ENCODE results near the gene ITPKA. TPM values are rescaled to one million over a fixed set of nuclear protein-coding genes. Genes with fewer than 3 reads are reported as not detected.

ITPKA gene
- polyA plus RNA-seq, 1 donor (not counting 4 experiments of a cell fraction or from before 2014, with no cell fraction given) = 0.12 TPM

DNA sequence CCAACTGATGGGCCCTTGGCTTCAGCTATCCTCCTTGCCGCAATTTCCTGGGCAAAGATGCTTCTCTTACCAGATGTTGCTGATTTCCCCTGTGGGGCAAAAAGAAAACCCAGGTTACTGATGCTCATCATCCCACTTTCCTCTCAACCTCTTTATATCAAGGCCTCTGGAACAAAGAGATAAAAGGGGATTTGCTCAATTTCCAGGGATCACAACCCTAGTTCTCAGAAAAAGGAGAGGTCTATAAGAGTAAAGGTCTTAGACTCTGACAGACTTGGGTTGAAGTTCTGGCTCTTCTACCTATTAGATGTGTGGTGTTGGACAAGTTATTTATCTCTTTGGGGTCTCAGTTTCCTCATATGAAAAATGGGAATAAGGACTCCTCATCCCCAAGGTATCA, 41.9 kb downstream of the ITPKA start:
- Histone ChIP-seq H3K79me2 (ENCODE audit: control insufficient read depth, insufficient read depth, low read length) (peaks cover under 1% of the 10 kb centered on the region), H3K4me2 (ENCODE audit: control insufficient read depth, extremely low read depth, insufficient read depth, low read depth, low read length) (no peak overlapping the region), H3K4me1 (ENCODE audit: control insufficient read depth, extremely low read depth, insufficient read depth, low read length) (no peaks in the 10 kb centered on the region), H3K9me3 (ENCODE audit: control insufficient read depth, low read depth, low read length) (no peaks in the 10 kb centered on the region), H2AFZ (ENCODE audit: control insufficient read depth, low read length) (no peak overlapping the region), H3K27me3 (ENCODE audit: control insufficient read depth, extremely low read depth, insufficient read depth, low read length) (no peaks in the 10 kb centered on the region), H3K27ac (ENCODE audit: control insufficient read depth, insufficient read depth, low read length) (no peak overlapping the region), H4K20me1 (ENCODE audit: control insufficient read depth, extremely low read depth, insufficient read depth, low read length) (no peaks in the 10 kb centered on the region), H3K4me3 (ENCODE audit: control insufficient read depth in 2 of 3, extremely low read depth in 1 of 3, insufficient read depth in 2 of 3, low read depth in 1 of 3, low read length in 3 of 3) (no peak overlapping the region), H3K9ac (ENCODE audit: control insufficient read depth, extremely low read depth, insufficient read depth, low read length) (no peak overlapping the region), H3K36me3 (ENCODE audit: control insufficient read depth in 2 of 2, extremely low read depth in 1 of 2, insufficient read depth in 2 of 2, low read length in 2 of 2) (peaks cover 24 to 34% of the 10 kb centered on the region in 2 experiments), H3K9me1 (ENCODE audit: control insufficient read depth, extremely low read depth, insufficient read depth, low read length) (no peaks in the 10 kb centered on the region)
- TF ChIP-seq EZH2 (IDR thresholded peaks at IDR 0.05; ENCODE audit: low read length) = no peak
- TF ChIP-seq, protein P1, sequence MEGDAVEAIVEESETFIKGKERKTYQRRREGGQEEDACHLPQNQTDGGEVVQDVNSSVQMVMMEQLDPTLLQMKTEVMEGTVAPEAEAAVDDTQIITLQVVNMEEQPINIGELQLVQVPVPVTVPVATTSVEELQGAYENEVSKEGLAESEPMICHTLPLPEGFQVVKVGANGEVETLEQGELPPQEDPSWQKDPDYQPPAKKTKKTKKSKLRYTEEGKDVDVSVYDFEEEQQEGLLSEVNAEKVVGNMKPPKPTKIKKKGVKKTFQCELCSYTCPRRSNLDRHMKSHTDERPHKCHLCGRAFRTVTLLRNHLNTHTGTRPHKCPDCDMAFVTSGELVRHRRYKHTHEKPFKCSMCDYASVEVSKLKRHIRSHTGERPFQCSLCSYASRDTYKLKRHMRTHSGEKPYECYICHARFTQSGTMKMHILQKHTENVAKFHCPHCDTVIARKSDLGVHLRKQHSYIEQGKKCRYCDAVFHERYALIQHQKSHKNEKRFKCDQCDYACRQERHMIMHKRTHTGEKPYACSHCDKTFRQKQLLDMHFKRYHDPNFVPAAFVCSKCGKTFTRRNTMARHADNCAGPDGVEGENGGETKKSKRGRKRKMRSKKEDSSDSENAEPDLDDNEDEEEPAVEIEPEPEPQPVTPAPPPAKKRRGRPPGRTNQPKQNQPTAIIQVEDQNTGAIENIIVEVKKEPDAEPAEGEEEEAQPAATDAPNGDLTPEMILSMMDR (optimal IDR thresholded peaks at IDR 0.05 in 1 of 3, IDR thresholded peaks at IDR 0.05 in 1 of 3, conservative IDR thresholded peaks at IDR 0.05 in 1 of 3; ENCODE audit: extremely low read depth in 1 of 3, insufficient read depth in 2 of 3, low read length in 3 of 3) = no peak
- DNase-seq (ENCODE audit: low read depth, low spot score) (no peak), FAIRE-seq (no peak)
- dilution Hi-C loops (cut with MboI; ENCODE audit: extremely low pct_ligation_motif_present, low sequenced_read_pairs) = no loop called here

DNA sequence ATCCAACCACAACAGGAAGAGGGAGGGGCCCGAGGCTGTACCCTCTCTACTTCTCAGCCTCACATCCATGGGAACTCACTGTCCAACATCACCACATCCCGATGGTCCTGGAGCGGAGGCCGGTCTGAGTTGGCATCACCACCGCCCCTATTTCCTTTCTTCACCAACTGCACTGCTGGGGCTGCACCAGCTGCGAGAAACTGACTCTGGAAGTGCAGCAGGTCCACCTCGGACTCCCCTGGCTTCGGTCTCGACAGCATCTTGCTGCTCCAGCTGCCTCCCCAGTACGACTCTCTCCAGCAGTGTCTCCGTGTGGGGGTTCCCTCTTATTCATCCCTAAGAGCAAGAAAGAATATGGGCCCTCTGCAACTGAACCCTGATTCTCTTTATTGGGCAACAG, 43.2 kb downstream of the ITPKA start:
- dilution Hi-C loops (cut with MboI; ENCODE audit: extremely low pct_ligation_motif_present, low sequenced_read_pairs) = no loop called here

More for the DNA sequence above, 43.2 kb downstream of the ITPKA start:
- Histone ChIP-seq H2AFZ (ENCODE audit: control insufficient read depth, low read length) (no peak overlapping the region), H4K20me1 (ENCODE audit: control insufficient read depth, extremely low read depth, insufficient read depth, low read length) (no peaks in the 10 kb centered on the region), H3K79me2 (ENCODE audit: control insufficient read depth, insufficient read depth, low read length) (peaks cover 3% of the 10 kb centered on the region), H3K9me1 (ENCODE audit: control insufficient read depth, extremely low read depth, insufficient read depth, low read length) (no peaks in the 10 kb centered on the region), H3K4me3 (ENCODE audit: control insufficient read depth in 2 of 3, extremely low read depth in 1 of 3, insufficient read depth in 2 of 3, low read depth in 1 of 3, low read length in 3 of 3) (no peak overlapping the region), H3K27ac (ENCODE audit: control insufficient read depth, insufficient read depth, low read length) (no peak overlapping the region), H3K4me1 (ENCODE audit: control insufficient read depth, extremely low read depth, insufficient read depth, low read length) (no peaks in the 10 kb centered on the region), H3K9ac (ENCODE audit: control insufficient read depth, extremely low read depth, insufficient read depth, low read length) (no peak overlapping the region), H3K27me3 (ENCODE audit: control insufficient read depth, extremely low read depth, insufficient read depth, low read length) (no peaks in the 10 kb centered on the region), H3K36me3 (ENCODE audit: control insufficient read depth in 2 of 2, extremely low read depth in 1 of 2, insufficient read depth in 2 of 2, low read length in 2 of 2) (peaks cover 21 to 29% of the 10 kb centered on the region in 2 experiments), H3K9me3 (ENCODE audit: control insufficient read depth, low read depth, low read length) (no peaks in the 10 kb centered on the region), H3K4me2 (ENCODE audit: control insufficient read depth, extremely low read depth, insufficient read depth, low read depth, low read length) (no peak overlapping the region)
- FAIRE-seq = no peak
- DNase-seq (ENCODE audit: low read depth, low spot score) = no peak
- TF ChIP-seq, protein P1 (optimal IDR thresholded peaks at IDR 0.05 in 1 of 3, IDR thresholded peaks at IDR 0.05 in 1 of 3, conservative IDR thresholded peaks at IDR 0.05 in 1 of 3; ENCODE audit: extremely low read depth in 1 of 3, insufficient read depth in 2 of 3, low read length in 3 of 3) = no peak

Measured in keratinocyte (primary cell).